Neuronal stem cell (in vitro differentiated cells): ENCODE results near the gene LRMDA.

Experiments
- DNase-seq: peaks from one replicate; pipeline ENCODE4 v3.0.0-alpha.2; 2013; ENCODE audit warnings: low spot score
- H2AFZ ChIP-seq: one replicate; pipeline ENCODE4 v1.6.1; 2013; ENCODE audit warnings: mild to moderate bottlenecking, low read length, inconsistent platforms
- H2AK5ac ChIP-seq: 2 replicates; pipeline ENCODE4 v1.6.1; 2013; ENCODE audit warnings: low read depth, mild to moderate bottlenecking, inconsistent platforms, low read length, moderate library complexity, mixed read lengths
- H2BK120ac ChIP-seq: 2 replicates; pipeline ENCODE4 v1.6.1; 2013; ENCODE audit warnings: low read depth, mild to moderate bottlenecking, inconsistent platforms, low read length, moderate library complexity, mixed read lengths
- H2BK12ac ChIP-seq: one replicate; pipeline ENCODE4 v1.6.1; 2013; ENCODE audit warnings: low read length, inconsistent platforms
- H2BK15ac ChIP-seq: 2 replicates; pipeline ENCODE4 v1.6.1; 2013; ENCODE audit warnings: mild to moderate bottlenecking, low read length, inconsistent platforms, mixed read lengths
- H2BK5ac ChIP-seq: one replicate; pipeline ENCODE4 v1.6.1; 2013; ENCODE audit warnings: inconsistent platforms, mild to moderate bottlenecking, low read length, moderate library complexity
- H3K14ac ChIP-seq: one replicate; pipeline ENCODE4 v1.6.1; 2013; ENCODE audit warnings: low read length, inconsistent platforms
- H3K18ac ChIP-seq: 2 replicates; pipeline ENCODE4 v1.6.1; 2013; ENCODE audit warnings: low read length, inconsistent platforms
- H3K23ac ChIP-seq: 2 replicates; pipeline ENCODE4 v1.6.1; 2013; ENCODE audit warnings: low read depth, mild to moderate bottlenecking, mixed read lengths, low read length, inconsistent platforms; ENCODE audit not compliant: poor library complexity
- H3K27ac ChIP-seq: replicated peaks from 3 replicates; pipeline ENCODE4 v1.5.1; 2013; ENCODE audit warnings: low read length, inconsistent platforms
- H3K27me3 ChIP-seq, 3 experiments: 2 replicates each; pipeline ENCODE4 v1.6.1; 2013; ENCODE audit warnings: low read length in 3 of 3, mild to moderate bottlenecking in 2 of 3, inconsistent platforms in 1 of 3, low read depth in 1 of 3, mixed read lengths in 1 of 3, moderate library complexity in 1 of 3; ENCODE audit not compliant: control insufficient read depth in 3 of 3, insufficient read depth in 3 of 3
- H3K36me3 ChIP-seq, 2 donors: replicated peaks in 1 of 2; 2 replicates each; pipeline ENCODE4 v1.6.1; 2013; ENCODE audit warnings: low read length in 2 of 2; ENCODE audit not compliant: control insufficient read depth in 2 of 2, insufficient read depth in 2 of 2
- H3K4ac ChIP-seq: 2 replicates; pipeline ENCODE4 v1.6.1; 2013; ENCODE audit warnings: inconsistent platforms, mild to moderate bottlenecking, low read length, moderate library complexity
- H3K4me1 ChIP-seq, 2 donors: 1 replicate in 1 of 2; 2 replicates in 1 of 2; pipeline ENCODE4 v1.6.1; 2013; ENCODE audit warnings: low read length in 2 of 2, low read depth in 1 of 2; ENCODE audit not compliant: control insufficient read depth in 2 of 2, insufficient read depth in 1 of 2
- H3K4me2 ChIP-seq: one replicate; pipeline ENCODE4 v1.6.1; 2013; ENCODE audit warnings: mild to moderate bottlenecking, low read length, inconsistent platforms; ENCODE audit not compliant: insufficient read depth, poor library complexity, severe bottlenecking
- H3K4me3 ChIP-seq, 2 donors: 2 replicates each; pipeline ENCODE4 v1.5.1; 2013; ENCODE audit warnings: low read length in 2 of 2, mild to moderate bottlenecking in 2 of 2, inconsistent platforms in 1 of 2, moderate library complexity in 1 of 2
- H3K79me1 ChIP-seq: one replicate; pipeline ENCODE4 v1.6.1; 2013; ENCODE audit warnings: low read depth, mild to moderate bottlenecking, inconsistent platforms, low read length, moderate library complexity
- H3K9ac ChIP-seq: one replicate; pipeline ENCODE4 v1.6.1; 2013; ENCODE audit warnings: mild to moderate bottlenecking, low read depth, low read length, inconsistent platforms; ENCODE audit not compliant: poor library complexity
- H3K9me3 ChIP-seq, 2 donors: replicated peaks in 1 of 2; 2 replicates each; pipeline versions ENCODE3 to v1.6.1; 2013; ENCODE audit warnings: low read length in 2 of 2, mild to moderate bottlenecking in 2 of 2, inconsistent platforms in 1 of 2, low read depth in 1 of 2, mixed read lengths in 1 of 2, moderate library complexity in 1 of 2; ENCODE audit not compliant: control insufficient read depth in 2 of 2, insufficient read depth in 1 of 2
- H4K8ac ChIP-seq: one replicate; pipeline ENCODE4 v1.6.1; 2013; ENCODE audit warnings: low read depth, mild to moderate bottlenecking, inconsistent platforms, low read length, moderate library complexity
- H4K91ac ChIP-seq: one replicate; pipeline ENCODE4 v1.6.1; 2013; ENCODE audit warnings: low read length, low read depth, mild to moderate bottlenecking, inconsistent platforms; ENCODE audit not compliant: poor library complexity
- WGBS, 2 donors: extraction: QIAGEN DNeasy Blood & Tissue Kit; methylation state at CpG; one replicate each; pipeline ENCODE4 v1.1.7; 2013; ENCODE audit warnings: missing lambda C conversion rate in 2 of 2, mixed read lengths in 1 of 2; ENCODE audit not compliant: insufficient read length in 2 of 2, insufficient replicate concordance in 1 of 2; ENCODE audit errors: extremely low coverage in 2 of 2; 5-methylcytosine and 5-hydroxymethylcytosine counted together

The LRMDA gene

GRCh38 chr10:76138286-76138685, 706.9 kb downstream of the LRMDA start:
- WGBS, 2 donors, result no CpG with 5 or more reads among the region's 2 CpGs
- Histone ChIP-seq H3K4ac (no peak overlapping the region), H2BK12ac (no peak overlapping the region), H2BK5ac (no peak overlapping the region), H3K23ac (no peak overlapping the region), H4K91ac (no peak overlapping the region), H3K79me1 (no peaks in the 10 kb centered on the region), H2BK15ac (no peak overlapping the region), H2AK5ac (no peak overlapping the region), H3K36me3 (no peaks in the 10 kb centered on the region), H3K14ac (no peak overlapping the region), H3K9me3 (no peaks in the 10 kb centered on the region), H3K4me2 (no peak overlapping the region), H3K18ac (no peak overlapping the region), H4K8ac (no peak overlapping the region), H2BK120ac (no peak overlapping the region), H3K27me3 (no peaks in the 10 kb centered on the region), H3K4me3 (no peak overlapping the region), H3K9ac (no peak overlapping the region), H3K4me1 (peaks cover 0 to 11% of the 10 kb centered on the region in 2 donors), H2AFZ (no peak overlapping the region), H3K27ac (no peak overlapping the region)
- no peak for DNase-seq

- no peak overlapping the region for H3K23ac ChIP-seq
- H2AK5ac ChIP-seq, result no peak overlapping the region
- no peak overlapping the region for H2BK120ac ChIP-seq
- no peak overlapping the region for H2BK5ac ChIP-seq
- DNase-seq, result no peak
- no peaks in the 10 kb centered on the region for H3K79me1 ChIP-seq
- peaks cover 0 to 7% of the 10 kb centered on the region in 2 donors for H3K4me1 ChIP-seq
- no CpG with 5 or more reads among the region's 3 CpGs for WGBS, 2 donors
- H3K27me3 ChIP-seq, result no peaks in the 10 kb centered on the region
- no peak overlapping the region for H3K4me2 ChIP-seq
- H3K18ac ChIP-seq, result no peak overlapping the region
- no peak overlapping the region for H3K14ac ChIP-seq
- no peak overlapping the region for H3K4me3 ChIP-seq
- no peaks in the 10 kb centered on the region for H3K36me3 ChIP-seq
- H4K8ac ChIP-seq, result no peak overlapping the region
- H4K91ac ChIP-seq, result no peak overlapping the region
- no peak overlapping the region for H2BK15ac ChIP-seq
- no peak overlapping the region for H3K9ac ChIP-seq
- H3K27ac ChIP-seq, result no peak overlapping the region
- no peak overlapping the region for H2AFZ ChIP-seq
- no peaks in the 10 kb centered on the region for H3K9me3 ChIP-seq
- H2BK12ac ChIP-seq, result no peak overlapping the region
- H3K4ac ChIP-seq, result no peak overlapping the region
Observed at GRCh38 chr10:76138906-76139305, 707.5 kb downstream of the LRMDA start.

GRCh38 chr10:76139431-76139830, 708.0 kb downstream of the LRMDA start:
- H4K8ac ChIP-seq, result no peak overlapping the region
- H2AK5ac ChIP-seq, result no peak overlapping the region
- H3K14ac ChIP-seq, result no peak overlapping the region
- no peak overlapping the region for H3K4me3 ChIP-seq
- H2BK5ac ChIP-seq, result no peak overlapping the region
- H3K9ac ChIP-seq, result no peak overlapping the region
- no peak overlapping the region for H2BK120ac ChIP-seq
- H3K27me3 ChIP-seq, result no peaks in the 10 kb centered on the region
- H3K79me1 ChIP-seq, result no peaks in the 10 kb centered on the region
- no peak overlapping the region for H4K91ac ChIP-seq
- H3K36me3 ChIP-seq, result no peaks in the 10 kb centered on the region
- H3K9me3 ChIP-seq, result no peaks in the 10 kb centered on the region
- DNase-seq, result no peak
- no peak overlapping the region for H3K27ac ChIP-seq
- no peak overlapping the region for H3K4ac ChIP-seq
- no peak overlapping the region for H2BK12ac ChIP-seq
- no peak overlapping the region for H3K4me2 ChIP-seq
- H3K4me1 ChIP-seq, result peaks cover 0 to 3% of the 10 kb centered on the region in 2 donors
- no peak overlapping the region for H2BK15ac ChIP-seq
- H2AFZ ChIP-seq, result no peak overlapping the region
- no peak overlapping the region for H3K23ac ChIP-seq
- 100% methylated on average over 2 of the region's 5 CpGs; no CpG with 5 or more reads in 1 of the 2 donors for WGBS, 2 donors
- H3K18ac ChIP-seq, result no peak overlapping the region

- no peak overlapping the region for H2BK15ac ChIP-seq
- H4K8ac ChIP-seq, result no peak overlapping the region
- WGBS, 2 donors, result no CpG with 5 or more reads among the region's 3 CpGs
- no peak overlapping the region for H3K14ac ChIP-seq
- no peak overlapping the region for H4K91ac ChIP-seq
- peaks cover 0 to 3% of the 10 kb centered on the region in 2 donors for H3K4me1 ChIP-seq
- no peak overlapping the region for H2BK120ac ChIP-seq
- no peak overlapping the region for H3K27ac ChIP-seq
- H3K9me3 ChIP-seq, result no peaks in the 10 kb centered on the region
- H3K18ac ChIP-seq, result no peak overlapping the region
- H3K4me2 ChIP-seq, result no peak overlapping the region
- no peak overlapping the region for H3K4ac ChIP-seq
- H2BK12ac ChIP-seq, result no peak overlapping the region
- H2AK5ac ChIP-seq, result no peak overlapping the region
- DNase-seq, result no peak
- H3K4me3 ChIP-seq, result no peak overlapping the region
- H3K23ac ChIP-seq, result no peak overlapping the region
- H2BK5ac ChIP-seq, result no peak overlapping the region
- no peaks in the 10 kb centered on the region for H3K36me3 ChIP-seq
- no peak overlapping the region for H2AFZ ChIP-seq
- no peaks in the 10 kb centered on the region for H3K27me3 ChIP-seq
- no peak overlapping the region for H3K9ac ChIP-seq
- no peaks in the 10 kb centered on the region for H3K79me1 ChIP-seq
Observed at GRCh38 chr10:76141376-76141775, 710.0 kb downstream of the LRMDA start.
